Osteoblast (primary cell): Measurements from ENCODE around the gene CACNA1H. TPM values are rescaled to one million over a fixed set of nuclear protein-coding genes. Genes with fewer than 3 reads are reported as not detected.

Experiments used
- DNase-seq: peaks from one replicate; pipeline ENCODE4 v3.0.0; 2011; ENCODE audit warnings: low spot score, mixed read lengths; ENCODE audit not compliant: insufficient read length; ENCODE audit errors: missing footprints
- H2AFZ ChIP-seq: 2 replicates; pipeline ENCODE4 v1.6.0; 2011; ENCODE audit warnings: mild to moderate bottlenecking, low read length
- H3K27ac ChIP-seq: 2 replicates; pipeline ENCODE4 v1.5.1; 2011; ENCODE audit warnings: mild to moderate bottlenecking, low read depth, low read length, moderate library complexity
- H3K27me3 ChIP-seq: 2 replicates; pipeline ENCODE4 v1.6.0; 2012; ENCODE audit warnings: mild to moderate bottlenecking, control low read depth, inconsistent platforms, low read length, moderate library complexity; ENCODE audit not compliant: insufficient read depth
- H3K36me3 ChIP-seq: 2 replicates; pipeline ENCODE4 v1.5.1; 2011; ENCODE audit warnings: mild to moderate bottlenecking, low read length, control low read depth, moderate library complexity; ENCODE audit not compliant: insufficient read depth
- H3K4me1 ChIP-seq: 2 replicates; pipeline ENCODE4 v1.5.1; 2011; ENCODE audit warnings: mild to moderate bottlenecking, low read length, control low read depth, moderate library complexity; ENCODE audit not compliant: insufficient read depth
- H3K4me2 ChIP-seq: 2 replicates; pipeline ENCODE4 v1.6.0; 2011; ENCODE audit warnings: mild to moderate bottlenecking, low read length; ENCODE audit not compliant: insufficient read depth
- H3K4me3 ChIP-seq: fragments of 200-600 bp; sonication (generic); 3 replicates; pipeline ENCODE4 v1.5.1; 2012; ENCODE audit warnings: mild to moderate bottlenecking, low read length, inconsistent platforms; ENCODE audit not compliant: insufficient read depth
- H3K79me2 ChIP-seq: 2 replicates; pipeline ENCODE4 v1.6.0; 2012; ENCODE audit warnings: mild to moderate bottlenecking, low read length, control low read depth, inconsistent platforms; ENCODE audit not compliant: insufficient read depth
- H3K9me3 ChIP-seq: 2 replicates; pipeline ENCODE4 v1.5.1; 2011; ENCODE audit warnings: low read depth, low read length, control low read depth
- H4K20me1 ChIP-seq: 2 replicates; pipeline ENCODE4 v1.6.0; 2012; ENCODE audit warnings: mild to moderate bottlenecking, low read length, control low read depth; ENCODE audit not compliant: insufficient read depth
- total RNA-seq: library from RNA; depleted of rRNA; stranded (reverse); fragments of >200 nt; gene quantifications from 2 replicates; pipeline ENCODE4 v1.2.3, GENCODE V29; 2012
- TF ChIP-seq, protein P1 (sequence below): IDR thresholded peaks from 2 replicates; pipeline ENCODE4 v1.5.1; 2011; ENCODE audit warnings: mild to moderate bottlenecking, low read depth, low read length, moderate library complexity; ENCODE audit errors: extremely low read depth

CACNA1H gene
- total RNA-seq, 1 donor, result under 0.01 TPM

DNA sequence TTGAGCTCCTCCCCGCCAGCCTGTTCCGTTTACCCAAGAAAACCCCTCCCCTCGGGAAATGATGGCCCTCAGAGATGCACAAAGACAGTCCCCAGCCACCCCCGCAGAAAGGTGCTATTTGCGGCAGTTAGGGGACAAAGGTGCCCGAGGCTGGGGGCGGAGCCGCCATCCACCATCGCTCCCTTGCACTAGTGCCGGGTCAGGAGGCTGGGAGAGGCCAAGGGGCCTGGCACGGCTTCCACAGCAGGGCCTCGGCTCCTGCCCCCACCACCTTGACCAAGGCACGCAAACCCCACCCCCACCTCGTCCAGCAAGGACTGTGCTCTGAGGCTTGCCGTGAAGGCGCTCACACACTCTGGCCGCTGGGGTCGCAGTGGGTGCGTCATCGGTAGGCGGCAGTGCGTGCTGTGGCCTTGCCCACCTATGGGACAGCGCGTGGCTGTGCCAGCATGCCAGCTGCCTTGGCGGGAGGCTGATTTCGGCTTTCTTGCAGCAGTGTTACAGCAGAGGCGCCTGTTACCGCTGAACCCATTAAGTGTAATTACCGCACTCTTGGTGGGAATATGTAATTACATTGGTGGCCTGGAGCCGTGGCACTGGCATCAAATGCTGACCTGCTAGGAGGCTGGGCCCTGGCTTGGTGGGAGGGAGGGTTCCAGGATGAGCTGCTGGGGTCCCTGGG, 40.4 kb downstream of the CACNA1H start:
- Histone ChIP-seq H3K27ac (no peak overlapping the region), H3K36me3 (no peaks in the 10 kb centered on the region), H3K4me3 (no peak overlapping the region), H3K79me2 (no peaks in the 10 kb centered on the region), H3K4me2 (no peak overlapping the region), H3K9me3 (no peaks in the 10 kb centered on the region), H4K20me1 (no peaks in the 10 kb centered on the region), H2AFZ (no peak overlapping the region), H3K27me3 (no peaks in the 10 kb centered on the region), H3K4me1 (no peaks in the 10 kb centered on the region)
- no peak for DNase-seq
- TF ChIP-seq, protein P1, sequence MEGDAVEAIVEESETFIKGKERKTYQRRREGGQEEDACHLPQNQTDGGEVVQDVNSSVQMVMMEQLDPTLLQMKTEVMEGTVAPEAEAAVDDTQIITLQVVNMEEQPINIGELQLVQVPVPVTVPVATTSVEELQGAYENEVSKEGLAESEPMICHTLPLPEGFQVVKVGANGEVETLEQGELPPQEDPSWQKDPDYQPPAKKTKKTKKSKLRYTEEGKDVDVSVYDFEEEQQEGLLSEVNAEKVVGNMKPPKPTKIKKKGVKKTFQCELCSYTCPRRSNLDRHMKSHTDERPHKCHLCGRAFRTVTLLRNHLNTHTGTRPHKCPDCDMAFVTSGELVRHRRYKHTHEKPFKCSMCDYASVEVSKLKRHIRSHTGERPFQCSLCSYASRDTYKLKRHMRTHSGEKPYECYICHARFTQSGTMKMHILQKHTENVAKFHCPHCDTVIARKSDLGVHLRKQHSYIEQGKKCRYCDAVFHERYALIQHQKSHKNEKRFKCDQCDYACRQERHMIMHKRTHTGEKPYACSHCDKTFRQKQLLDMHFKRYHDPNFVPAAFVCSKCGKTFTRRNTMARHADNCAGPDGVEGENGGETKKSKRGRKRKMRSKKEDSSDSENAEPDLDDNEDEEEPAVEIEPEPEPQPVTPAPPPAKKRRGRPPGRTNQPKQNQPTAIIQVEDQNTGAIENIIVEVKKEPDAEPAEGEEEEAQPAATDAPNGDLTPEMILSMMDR, result no peak

DNA sequence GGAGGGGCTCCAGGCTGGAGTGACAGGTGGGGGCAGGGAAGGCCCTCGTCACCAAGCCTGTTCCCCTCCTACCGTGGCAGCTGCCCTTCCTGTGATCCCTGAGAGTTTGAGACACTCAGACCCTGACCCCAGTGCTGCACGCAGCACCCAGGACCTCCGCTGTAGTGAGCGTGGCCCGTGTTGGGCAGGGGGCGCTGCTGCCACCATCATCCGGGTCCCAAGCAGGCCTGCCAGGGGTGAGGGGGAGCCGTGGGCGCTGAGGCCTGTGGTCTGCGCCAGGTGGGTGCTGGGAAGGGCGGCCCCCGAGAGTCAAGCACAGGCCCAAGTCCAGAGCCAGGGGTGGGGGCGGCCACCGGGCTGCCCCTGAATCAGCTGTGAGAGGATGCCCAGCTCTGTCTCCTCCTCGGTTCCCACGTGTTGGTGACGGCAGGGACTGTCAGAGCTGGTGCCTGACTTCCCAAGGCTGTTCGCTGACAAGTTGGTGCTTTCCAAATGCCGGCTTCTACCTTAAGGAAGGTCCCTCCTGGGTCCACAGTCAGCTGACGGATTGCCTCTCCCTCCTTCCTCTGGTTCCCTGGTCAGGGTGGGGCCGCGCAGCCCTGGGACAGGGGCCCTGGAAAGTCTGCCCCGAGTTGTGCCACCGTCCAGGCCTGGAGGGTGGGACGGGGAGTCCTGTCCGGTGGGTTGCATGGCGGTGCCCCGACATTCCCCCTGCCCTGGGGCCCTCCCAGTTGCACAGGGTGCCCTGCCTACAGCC, 41.1 kb downstream of the CACNA1H start:
- TF ChIP-seq, protein P1, result no peak
- Histone ChIP-seq H3K79me2 (no peaks in the 10 kb centered on the region), H3K4me2 (no peak overlapping the region), H3K27me3 (no peaks in the 10 kb centered on the region), H3K4me1 (no peaks in the 10 kb centered on the region), H3K9me3 (no peaks in the 10 kb centered on the region), H3K4me3 (no peak overlapping the region), H2AFZ (no peak overlapping the region), H4K20me1 (no peaks in the 10 kb centered on the region), H3K36me3 (no peaks in the 10 kb centered on the region), H3K27ac (no peak overlapping the region)
- no peak for DNase-seq

DNA sequence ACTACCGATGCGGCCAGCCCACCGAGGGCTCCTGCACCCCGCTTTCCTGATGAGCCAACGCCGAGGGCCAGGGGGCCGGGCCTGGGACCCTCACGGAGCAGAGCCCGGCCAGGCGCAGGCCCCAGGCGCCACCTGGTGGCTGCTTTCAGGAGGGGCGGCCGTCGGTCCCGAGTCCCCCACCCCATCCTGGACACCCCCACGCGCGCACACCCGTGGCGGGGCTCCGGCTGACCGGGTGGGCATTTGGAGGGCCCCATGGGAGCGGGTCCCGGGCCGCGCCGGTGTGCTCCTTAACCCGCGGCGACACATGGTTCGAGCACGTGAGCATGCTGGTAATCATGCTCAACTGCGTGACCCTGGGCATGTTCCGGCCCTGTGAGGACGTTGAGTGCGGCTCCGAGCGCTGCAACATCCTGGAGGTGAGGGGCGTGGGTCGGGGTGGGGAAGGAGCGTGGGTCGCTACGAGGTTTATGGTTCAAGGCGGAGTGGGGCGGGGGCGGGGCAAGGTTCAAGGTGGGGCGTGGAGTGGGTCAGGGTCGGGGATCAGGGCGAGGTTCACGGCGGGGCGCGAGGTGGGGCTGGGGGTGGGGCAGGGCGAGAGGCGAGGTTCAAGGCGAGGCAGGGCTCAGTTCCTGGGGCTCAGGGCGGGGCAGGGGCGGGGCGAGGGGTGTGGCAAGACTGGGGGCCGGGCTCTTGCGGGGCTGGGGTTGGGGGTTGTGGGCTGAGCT, 41.9 kb downstream of the CACNA1H start:
- Histone ChIP-seq H3K36me3 (no peaks in the 10 kb centered on the region), H3K27ac (no peak overlapping the region), H2AFZ (no peak overlapping the region), H4K20me1 (no peaks in the 10 kb centered on the region), H3K79me2 (no peaks in the 10 kb centered on the region), H3K27me3 (no peaks in the 10 kb centered on the region), H3K9me3 (no peaks in the 10 kb centered on the region), H3K4me3 (no peak overlapping the region), H3K4me2 (no peak overlapping the region), H3K4me1 (no peaks in the 10 kb centered on the region)
- TF ChIP-seq, protein P1, result peak; percentile 61
- peak; percentile 97 for DNase-seq

DNA sequence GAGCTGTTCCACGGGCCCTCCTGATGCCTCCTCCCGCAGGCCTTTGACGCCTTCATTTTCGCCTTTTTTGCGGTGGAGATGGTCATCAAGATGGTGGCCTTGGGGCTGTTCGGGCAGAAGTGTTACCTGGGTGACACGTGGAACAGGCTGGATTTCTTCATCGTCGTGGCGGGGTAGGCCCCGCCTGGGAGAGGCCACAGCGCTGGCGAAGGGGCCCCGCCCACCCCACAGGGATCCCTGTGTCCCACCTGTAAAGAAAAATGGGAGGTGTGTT, 42.4 kb downstream of the CACNA1H start:
- Histone ChIP-seq H3K4me2 (no peak overlapping the region), H3K4me1 (no peaks in the 10 kb centered on the region), H3K79me2 (no peaks in the 10 kb centered on the region), H3K4me3 (no peak overlapping the region), H3K27ac (no peak overlapping the region), H3K36me3 (no peaks in the 10 kb centered on the region), H4K20me1 (no peaks in the 10 kb centered on the region), H3K9me3 (no peaks in the 10 kb centered on the region), H3K27me3 (no peaks in the 10 kb centered on the region), H2AFZ (no peak overlapping the region)
- TF ChIP-seq, protein P1, result no peak
- no peak for DNase-seq
